ENCODE data around the gene USP40. TPM values are rescaled to one million over a fixed set of nuclear protein-coding genes. Genes with fewer than 3 reads are reported as not detected.

The USP40 gene
- total RNA-seq, 1 experiment from 2014 or later: 23.8 TPM

DNA sequence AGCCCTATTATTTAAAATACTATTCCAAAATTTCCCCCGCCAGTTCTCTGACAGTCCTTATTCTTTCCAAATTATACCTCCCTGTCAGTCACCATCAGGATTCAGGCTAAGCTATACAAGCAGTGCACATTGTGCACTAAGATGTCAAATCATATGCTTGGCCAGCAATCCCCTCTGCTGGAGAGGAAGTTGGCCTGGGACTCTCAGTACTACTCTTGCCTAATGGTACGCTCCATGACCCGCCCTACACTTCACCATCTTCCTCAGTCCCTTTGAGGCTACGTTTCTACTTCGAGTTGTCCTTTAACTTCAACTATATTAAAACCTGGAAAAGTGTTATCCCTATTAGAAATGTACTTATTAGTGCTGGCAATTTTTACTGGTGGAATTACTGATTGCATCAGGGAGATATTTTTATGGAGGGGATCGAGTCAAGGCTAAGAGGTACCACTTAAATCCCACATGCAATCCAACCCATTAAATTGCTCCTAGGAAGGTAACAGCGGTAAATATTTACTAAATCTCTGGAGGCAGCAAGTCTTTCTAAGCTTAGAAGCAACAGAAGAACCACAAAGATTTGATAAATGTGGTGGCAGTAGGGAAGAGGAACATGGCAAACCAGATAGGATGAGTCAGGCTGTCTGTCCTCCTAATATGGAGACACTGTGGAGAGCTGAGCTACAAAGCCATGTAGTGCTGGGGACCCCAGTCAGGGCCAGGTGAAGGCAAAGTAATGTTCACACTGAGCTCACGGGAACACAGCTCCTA lies 2.7 kb downstream of the USP40 start:
- no peak for DNase-seq (ENCODE audit: low spot score)
- in situ Hi-C loops (cut with HindIII; ENCODE audit: low sequenced_read_pairs): no loop called here

DNA sequence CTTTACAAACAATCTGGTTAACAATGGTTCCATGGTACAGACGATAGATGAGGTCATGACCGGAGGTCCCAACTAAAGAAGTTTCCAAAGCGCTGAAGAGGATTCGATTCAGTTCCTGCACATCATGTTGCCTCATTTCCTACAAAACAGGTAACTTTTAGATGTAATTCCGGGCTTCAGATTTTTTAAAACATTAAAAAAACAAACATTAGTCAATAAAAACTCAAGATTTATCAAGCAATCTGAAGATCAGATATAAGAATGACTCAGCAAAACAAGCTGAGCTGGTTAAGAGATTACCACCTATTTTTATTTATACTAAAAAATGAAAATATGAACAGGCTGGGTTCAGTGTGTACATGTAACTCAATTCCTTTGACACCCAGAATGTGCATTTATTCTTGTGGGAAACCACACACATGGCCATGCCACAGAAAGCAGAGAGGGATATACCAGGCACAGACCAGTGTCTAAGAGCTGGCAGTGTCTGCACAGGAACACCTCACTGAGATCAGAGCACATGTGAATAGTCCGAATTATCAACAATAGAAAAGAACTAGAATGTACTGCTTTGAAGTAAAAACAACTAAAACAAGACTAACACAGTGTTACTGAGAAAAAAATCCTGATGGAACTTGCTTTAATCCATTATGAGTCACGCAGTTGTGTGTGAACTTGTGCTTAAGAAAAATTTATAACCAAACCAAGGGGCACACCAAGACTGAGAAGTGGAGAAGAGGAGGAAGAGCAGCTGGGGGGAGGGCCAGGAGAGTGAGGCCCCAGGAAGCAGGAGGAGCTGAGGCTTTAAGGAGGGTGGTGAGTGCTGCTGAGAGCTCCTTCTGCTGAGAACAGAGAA lies 9.5 kb downstream of the USP40 start:
- DNase-seq (ENCODE audit: low spot score): no peak
- in situ Hi-C loops (cut with HindIII; ENCODE audit: low sequenced_read_pairs): no loop called here

DNA sequence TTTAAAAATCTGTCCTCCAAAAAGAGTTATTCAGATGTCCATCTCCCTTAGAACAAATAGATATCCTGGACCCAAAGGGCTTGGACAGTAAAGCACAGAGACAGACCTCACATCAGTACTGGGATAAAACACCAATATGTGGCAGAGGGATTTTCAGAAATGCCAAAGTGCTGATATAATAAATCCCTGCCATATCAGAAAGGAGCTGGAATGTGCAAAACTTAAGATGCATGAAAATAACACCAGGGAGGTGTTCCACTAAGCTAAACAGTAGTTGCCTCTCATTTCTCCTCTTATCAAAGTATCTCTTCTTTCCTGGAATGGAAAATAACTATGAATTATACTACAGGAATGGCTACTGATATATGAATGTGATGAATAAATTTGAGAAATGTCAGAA lies 13.2 kb downstream of the USP40 start:
- no peak for DNase-seq (ENCODE audit: low spot score)
- in situ Hi-C loops (cut with HindIII; ENCODE audit: low sequenced_read_pairs): no loop called here

DNA sequence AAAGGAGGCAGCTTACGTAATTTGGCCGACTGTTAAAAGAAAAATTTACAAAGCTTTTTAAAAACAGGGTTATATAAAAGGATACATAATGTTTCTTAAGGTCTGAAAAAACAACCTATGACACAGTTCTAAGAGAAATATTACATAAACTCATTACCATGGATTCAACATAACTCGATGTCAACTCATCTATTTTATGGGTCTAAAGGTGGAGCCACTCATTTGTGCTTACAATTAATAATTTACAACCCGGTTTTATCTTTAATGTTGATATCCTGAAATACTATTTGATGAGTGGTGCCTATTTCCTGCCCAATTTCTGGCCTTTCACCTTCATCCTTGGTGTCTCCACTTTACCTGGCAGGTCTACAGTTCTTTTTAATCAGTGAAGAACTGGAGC lies 15.1 kb downstream of the USP40 start:
- DNase-seq (ENCODE audit: low spot score): no peak
- in situ Hi-C loops (cut with HindIII; ENCODE audit: low sequenced_read_pairs): no loop called here

DNA sequence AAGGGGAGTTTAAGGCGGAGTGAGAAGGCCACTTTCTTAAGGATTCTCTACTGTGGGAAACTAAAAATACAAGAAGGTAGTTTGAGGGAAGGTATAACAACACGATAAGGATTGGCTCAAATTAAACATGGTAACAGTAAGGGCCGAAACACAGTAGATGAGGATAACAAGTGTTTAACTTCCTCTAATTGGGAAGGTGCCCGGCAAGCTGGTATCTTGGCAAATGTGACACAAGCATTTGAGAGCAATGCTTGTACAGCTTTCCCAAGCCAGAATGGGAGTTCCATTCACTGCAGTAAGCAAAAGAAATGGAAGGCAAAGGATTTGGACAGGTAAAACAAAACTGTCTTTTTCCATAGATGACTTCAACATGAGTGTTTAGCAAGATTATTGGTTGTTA lies 19.8 kb downstream of the USP40 start:
- peak; percentile 94 for DNase-seq (ENCODE audit: low spot score)
- in situ Hi-C loops (cut with HindIII; ENCODE audit: low sequenced_read_pairs): no loop called here

DNA sequence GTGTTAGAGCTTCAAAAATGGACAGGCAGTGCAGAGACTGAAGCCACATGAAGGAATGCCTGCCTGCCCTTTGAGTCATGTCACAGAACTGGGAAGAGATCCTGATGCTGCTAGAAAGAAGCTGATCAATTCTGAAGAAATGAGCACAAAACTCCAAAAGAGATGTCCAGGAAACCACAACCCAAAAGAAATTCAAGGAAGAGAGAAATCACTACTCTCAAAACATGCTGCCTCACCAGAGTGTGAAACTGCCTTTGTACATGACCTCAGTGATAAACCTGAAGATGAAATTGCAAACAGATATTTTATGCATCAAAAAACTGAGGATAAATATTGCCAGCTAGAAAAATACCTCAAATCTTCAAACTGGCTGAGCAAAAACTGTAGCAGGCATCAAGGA lies 20.5 kb downstream of the USP40 start:
- DNase-seq (ENCODE audit: low spot score): no peak
- in situ Hi-C loops (cut with HindIII; ENCODE audit: low sequenced_read_pairs): no loop called here

DNA sequence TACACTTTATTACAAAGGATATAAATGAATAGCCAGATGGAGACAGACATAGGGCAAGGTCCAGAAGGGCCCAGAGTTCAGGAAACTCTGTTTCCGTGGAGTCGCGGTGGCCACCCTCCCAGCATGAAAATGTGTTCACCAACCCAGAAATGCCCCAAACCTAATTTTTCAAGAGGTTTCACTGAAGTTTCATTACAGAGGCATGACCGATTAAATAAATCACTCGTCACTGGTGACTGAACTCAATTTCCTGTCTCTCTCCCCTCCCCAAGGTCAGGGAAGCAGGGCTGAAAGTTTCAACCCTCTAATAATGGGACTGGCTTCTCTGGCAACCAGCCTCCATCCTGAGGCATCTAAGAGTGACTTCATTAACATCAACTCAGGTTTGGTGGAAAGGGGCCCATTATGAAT lies 22.4 kb downstream of the USP40 start:
- no peak for DNase-seq (ENCODE audit: low spot score)
- in situ Hi-C loops (cut with HindIII; ENCODE audit: low sequenced_read_pairs): no loop called here

DNA sequence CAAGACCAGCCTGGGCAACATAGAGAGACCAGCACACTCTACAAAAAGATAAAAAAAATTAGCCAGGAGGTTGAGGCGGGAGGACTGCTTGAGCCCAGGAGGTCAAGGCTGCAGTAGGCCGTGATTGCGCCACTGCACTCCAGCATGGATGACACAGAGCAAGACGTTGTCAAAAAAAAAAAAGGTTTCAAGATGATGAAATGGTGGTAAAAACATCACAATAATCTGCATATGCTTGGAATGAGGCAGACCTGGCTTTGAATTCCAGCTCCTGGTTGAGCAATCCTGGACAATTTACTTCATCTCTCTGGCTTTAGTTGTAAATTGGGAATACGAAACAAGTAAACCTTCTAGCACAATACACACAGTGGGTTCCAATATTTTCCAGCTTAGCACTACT lies 24.1 kb downstream of the USP40 start:
- in situ Hi-C loops (cut with HindIII; ENCODE audit: low sequenced_read_pairs): no loop called here
- no peak for DNase-seq (ENCODE audit: low spot score)

DNA sequence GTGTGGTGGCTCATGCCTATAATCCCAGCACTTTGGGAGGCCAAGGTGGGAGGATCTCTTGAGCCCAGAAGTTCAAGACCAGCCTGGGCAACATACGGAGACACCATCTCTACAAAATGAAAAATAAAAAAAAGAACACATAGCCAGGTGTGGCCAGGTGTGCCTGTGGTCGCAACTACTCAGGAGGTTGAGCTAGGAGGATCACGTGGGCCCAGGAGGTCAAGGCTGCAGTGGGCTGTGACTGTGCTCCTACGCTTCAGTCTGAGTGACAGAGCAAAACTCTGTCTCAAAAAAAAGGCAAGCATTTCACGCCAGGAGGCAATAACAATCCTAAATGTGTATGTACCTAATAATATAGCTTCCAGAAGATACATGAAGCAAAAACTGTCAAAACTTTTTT lies 27.8 kb downstream of the USP40 start:
- DNase-seq (ENCODE audit: low spot score): no peak
- in situ Hi-C loops (cut with HindIII; ENCODE audit: low sequenced_read_pairs): no loop called here

DNA sequence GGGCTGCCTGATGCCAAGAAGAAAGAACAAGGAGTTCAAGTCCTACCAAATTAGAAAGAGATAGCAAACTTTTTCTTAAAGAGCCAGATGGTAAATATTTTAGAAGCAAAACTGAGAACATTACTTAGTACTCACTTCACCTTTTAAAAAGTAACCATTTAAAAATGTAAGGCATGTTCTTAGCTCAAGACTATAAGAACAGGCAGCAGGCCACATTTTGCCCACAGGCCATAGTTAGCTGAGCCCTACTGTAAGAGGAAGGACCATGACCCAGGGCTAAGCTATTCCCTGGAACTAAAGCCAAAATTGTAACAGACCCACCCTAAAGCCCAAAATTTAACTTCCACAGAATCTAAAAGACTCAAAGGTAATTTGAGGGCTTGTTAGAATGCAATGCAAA lies 31.3 kb downstream of the USP40 start:
- no peak for DNase-seq (ENCODE audit: low spot score)
- in situ Hi-C loops (cut with HindIII; ENCODE audit: low sequenced_read_pairs): no loop called here

DNA sequence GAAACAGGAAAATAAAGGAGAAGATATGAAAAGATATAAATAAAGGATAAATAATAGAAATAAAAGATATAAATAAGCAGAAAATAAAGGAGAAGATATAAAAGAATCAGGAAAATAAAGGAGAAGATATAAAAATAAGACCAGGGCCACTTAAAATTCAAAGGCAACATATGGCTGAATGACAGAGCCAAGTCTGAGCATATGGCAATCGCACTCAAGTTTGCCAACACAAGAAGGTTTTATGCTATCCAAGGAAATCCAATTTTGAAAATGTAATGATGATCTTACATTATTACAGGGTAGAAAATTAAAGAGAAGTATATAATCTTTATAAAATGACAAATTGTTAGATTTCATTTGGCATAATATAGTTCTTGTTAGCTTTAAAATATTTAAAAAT lies 33.6 kb downstream of the USP40 start:
- in situ Hi-C loops (cut with HindIII; ENCODE audit: low sequenced_read_pairs): no loop called here
- peak; percentile 78 for DNase-seq (ENCODE audit: low spot score)

DNA sequence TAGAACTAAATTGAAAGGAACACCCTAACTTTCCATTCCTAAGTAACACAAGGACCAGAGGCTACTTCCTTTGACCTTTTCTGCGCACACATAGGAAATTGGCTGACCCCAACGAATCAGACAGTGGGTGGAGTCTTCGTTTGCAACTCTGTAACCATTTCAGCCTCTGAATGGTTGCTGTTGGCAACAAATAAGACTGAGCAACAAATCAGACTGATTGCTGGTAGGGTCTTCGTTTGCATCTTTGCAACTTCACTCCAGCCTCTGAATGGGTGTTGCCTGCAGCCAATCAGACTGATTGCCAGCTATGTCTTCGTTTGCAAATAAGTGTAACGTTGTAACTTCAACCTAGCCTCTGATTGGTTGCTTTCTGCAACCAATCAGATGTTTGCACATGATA lies 34.6 kb downstream of the USP40 start:
- in situ Hi-C loops (cut with HindIII; ENCODE audit: low sequenced_read_pairs): no loop called here
- DNase-seq (ENCODE audit: low spot score): no peak

DNA sequence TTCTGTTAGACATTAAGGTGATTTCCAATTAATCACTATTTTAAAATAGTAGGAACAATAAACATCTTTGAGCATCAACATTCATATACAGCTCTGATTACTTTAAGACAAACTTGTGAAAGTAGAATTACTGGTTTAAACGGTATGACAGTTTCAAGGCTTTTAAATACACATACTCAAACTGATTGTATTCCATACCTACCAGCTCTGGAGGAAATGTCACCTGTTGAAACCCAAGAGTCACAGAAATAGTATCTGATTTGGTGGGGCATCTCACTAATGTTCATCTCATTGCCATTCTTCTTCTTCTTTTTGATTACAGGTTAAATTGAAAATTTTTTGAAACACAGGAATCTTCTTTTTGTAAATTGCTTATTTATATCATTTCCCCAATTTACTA lies 36.2 kb downstream of the USP40 start:
- in situ Hi-C loops (cut with HindIII; ENCODE audit: low sequenced_read_pairs): no loop called here
- no peak for DNase-seq (ENCODE audit: low spot score)

DNA sequence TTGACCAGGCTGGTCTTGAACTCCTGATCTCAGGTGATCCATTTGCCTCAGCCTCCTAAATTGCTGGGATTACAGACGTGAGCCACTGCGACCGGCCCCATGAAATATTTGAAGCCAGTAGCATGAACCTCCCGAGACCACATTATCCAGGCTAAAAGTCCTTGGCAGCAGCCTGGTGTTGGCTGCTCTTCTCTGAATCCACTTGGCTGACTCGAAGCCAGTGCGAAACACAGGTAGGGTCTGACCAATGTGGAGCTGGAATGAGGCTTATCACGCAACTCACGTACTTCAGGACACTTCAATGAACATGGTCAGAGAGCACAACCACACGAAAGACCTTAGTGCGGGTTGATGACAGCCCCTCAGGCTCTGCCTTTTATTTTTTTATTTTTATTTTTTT lies 38.4 kb downstream of the USP40 start:
- in situ Hi-C loops (cut with HindIII; ENCODE audit: low sequenced_read_pairs): no loop called here
- no peak for DNase-seq (ENCODE audit: low spot score)

DNA sequence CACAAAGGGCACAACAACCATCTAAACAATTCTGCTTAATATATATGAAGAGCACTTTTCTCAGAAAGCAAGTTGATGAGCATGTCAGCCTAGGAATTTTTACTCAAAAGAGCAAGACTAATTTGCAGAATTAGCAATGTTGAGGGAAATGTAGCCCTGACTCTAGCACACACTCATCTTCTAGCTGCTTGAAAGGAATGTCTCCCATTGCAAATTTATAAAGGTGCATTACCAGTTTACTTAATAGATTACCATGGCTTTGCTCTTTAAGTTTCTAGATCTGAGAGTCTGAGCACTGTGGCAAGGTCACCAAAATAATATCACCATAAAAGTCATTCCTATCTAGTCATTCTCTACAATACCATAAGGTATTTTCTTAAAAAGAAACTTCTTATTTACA lies 40.8 kb downstream of the USP40 start:
- in situ Hi-C loops (cut with HindIII; ENCODE audit: low sequenced_read_pairs): no loop called here
- DNase-seq (ENCODE audit: low spot score): no peak

DNA sequence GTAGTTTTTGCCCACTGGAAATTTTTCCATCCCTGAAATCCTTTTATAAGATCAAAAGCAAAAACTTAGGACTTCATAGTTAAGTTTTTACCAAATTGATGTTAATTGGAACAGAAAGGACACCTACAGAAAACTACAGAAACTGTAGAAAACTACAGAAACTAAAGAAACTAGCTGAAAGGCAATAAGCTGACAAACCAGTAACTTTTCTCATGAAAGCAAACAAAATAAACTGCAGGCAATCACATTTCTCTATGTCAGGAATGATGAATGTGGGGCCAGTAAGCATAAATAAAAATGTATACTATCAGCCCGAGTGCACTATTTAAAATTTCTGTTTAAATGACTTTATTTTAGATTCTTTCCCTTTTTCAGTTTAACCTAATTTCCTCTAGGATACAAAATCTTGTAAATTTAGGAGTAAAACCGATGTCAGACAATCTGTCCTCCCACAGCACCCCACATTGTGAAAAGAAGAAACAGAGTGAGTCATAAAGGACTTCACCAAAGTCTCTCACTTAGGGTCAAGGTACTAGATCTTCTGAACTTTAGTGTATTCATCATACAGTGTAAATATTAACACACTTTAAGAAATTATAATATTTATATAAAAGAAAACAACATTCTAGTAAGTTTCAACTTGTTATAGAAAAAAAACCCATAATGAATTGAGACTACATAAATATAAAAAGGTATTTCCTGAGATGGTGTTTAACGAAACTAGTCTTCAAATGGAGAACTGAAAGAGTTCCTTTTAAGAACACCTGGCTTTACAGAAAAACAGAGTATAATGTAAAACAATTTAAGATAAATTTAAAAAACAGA lies 46.6 kb downstream of the USP40 start:
- DNase-seq (ENCODE audit: low spot score): no peak

DNA sequence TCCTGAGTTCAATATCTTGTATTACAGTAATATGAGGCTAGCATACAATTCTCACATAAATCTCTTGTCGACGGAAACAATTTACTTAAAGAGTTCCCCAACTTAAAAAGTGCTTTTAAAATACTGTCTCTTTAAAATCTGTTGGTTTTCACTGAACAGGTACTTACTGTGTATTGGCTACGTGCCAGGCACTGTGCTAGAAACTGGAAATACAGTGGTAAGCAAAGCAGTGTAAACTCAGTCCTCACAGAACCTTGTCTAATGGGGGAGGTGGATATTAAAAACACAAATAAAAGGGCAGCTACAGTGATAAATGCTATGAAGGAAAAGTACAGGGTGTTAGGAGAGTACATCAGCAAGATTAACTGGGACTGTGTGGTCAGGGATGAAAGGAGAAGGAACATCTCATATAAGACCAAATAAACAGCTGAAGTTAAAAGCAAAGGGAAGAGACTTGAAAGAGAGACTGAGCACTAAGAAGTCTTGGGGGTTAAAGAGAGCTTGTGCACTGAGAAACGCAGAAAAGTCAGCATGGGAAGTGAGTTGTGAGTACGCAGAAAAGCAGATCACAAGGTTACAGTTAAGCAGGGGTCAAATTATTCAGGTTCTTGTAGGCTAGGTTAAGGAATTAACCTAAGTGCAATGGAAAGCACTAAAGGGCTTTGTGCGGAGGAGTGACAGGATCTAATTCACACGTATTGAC lies 52.5 kb downstream of the USP40 start:
- DNase-seq (ENCODE audit: low spot score): no peak
- in situ Hi-C loops (cut with HindIII; ENCODE audit: low sequenced_read_pairs): no loop called here

More for the DNA sequence above, 46.6 kb downstream of the USP40 start:
- in situ Hi-C loops (cut with HindIII; ENCODE audit: low sequenced_read_pairs): no loop called here

DNA sequence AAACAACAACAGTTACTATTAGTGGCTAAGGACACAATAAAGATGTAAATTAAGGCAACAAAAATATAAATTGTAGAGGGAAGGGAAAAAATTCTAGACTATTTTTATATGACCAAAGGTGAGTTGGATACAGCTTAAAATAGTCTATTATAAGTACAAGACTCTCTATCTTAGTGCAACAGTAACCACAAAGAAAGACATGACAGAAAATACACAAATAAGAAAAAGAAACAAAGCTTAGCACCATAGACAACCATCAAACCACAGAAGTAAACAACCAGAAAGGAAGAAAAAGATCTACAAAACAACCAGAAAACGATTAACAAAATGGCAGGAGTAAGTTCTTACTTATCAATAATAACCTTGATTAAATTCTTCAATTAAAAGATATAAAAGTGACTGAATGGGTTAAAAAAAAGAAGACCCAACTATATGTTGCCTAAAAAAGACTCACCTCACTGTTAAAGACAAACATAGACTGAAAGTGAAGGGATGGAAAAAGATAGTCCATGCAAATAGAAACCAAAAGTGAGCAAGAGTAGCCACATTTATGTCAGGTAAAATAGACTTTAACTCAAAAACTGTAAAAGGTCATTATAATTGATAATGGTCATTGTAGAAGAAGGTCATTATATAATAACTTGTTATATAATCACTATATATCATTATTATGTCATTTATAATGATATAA lies 62.5 kb downstream of the USP40 start:
- DNase-seq (ENCODE audit: low spot score): no peak
- in situ Hi-C loops (cut with HindIII; ENCODE audit: low sequenced_read_pairs): no loop called here

DNA sequence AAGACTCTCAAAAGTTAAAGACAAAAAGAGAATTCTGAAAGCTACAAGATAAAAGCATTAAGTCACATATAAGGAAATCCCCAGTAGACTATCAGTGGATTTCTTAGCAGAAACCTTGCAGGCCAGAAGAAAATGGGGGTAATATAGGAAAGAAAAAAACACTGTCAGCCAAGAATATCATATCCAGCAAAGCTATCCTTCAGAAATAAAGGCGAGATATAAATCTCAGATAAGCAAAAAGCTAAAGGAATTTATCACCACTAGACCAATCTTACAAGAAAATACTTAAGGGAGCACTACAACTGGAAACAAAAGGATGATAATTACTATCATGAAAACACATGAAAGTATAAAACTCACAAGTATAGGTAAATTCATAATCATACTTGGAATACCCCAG lies 63.1 kb downstream of the USP40 start:
- DNase-seq (ENCODE audit: low spot score): no peak
- in situ Hi-C loops (cut with HindIII; ENCODE audit: low sequenced_read_pairs): no loop called here
